Iris pigment epithelial cell (primary cell): Measurements from ENCODE around the gene GPS1.
"Not testable (repeated sequence)": the region's sequence is repeated elsewhere in the genome, so short reads cannot be mapped to it uniquely, and the experiment has no call there.

Experiments
- DNase-seq: peaks from one replicate; pipeline ENCODE4 v3.0.0-alpha.2; 2011; ENCODE audit warnings: low read depth

GPS1 gene

GRCh38 chr17:82028966-82029365 is 22.7 kb upstream of the GPS1 start:
- DNase-seq = no peak

GRCh38 chr17:82029391-82029790 is 22.3 kb upstream of the GPS1 start:
- no peak for DNase-seq

GRCh38 chr17:82029990-82030469 is 21.7 kb upstream of the GPS1 start:
- no peak for DNase-seq

- DNase-seq = peak; percentile 89
These were observed 21.0 kb upstream of the GPS1 start for GRCh38 chr17:82030470-82031302.

GRCh38 chr17:82031303-82031884 is 20.3 kb upstream of the GPS1 start, which contains the start of gene RAC3:
RAC3 (plus strand) TSS chr17:82031678; CDS start chr17:82031762, 84 bp downstream.
- peak; percentile 45 for DNase-seq

- no peak for DNase-seq
These were observed 19.6 kb upstream of the GPS1 start for GRCh38 chr17:82031885-82032627.

GRCh38 chr17:82033359-82034085 is 18.2 kb upstream of the GPS1 start:
- no peak for DNase-seq

- no peak for DNase-seq
These were observed 17.2 kb upstream of the GPS1 start for GRCh38 chr17:82034371-82035011.

- DNase-seq = no peak
These were observed 16.2 kb upstream of the GPS1 start for GRCh38 chr17:82035488-82035887.

- no peak for DNase-seq
These were observed 15.6 kb upstream of the GPS1 start for GRCh38 chr17:82035956-82036633.

- DNase-seq = no peak
These were observed 15.0 kb upstream of the GPS1 start for GRCh38 chr17:82036634-82037091.

- peak; percentile 98 for DNase-seq
These were observed 14.4 kb upstream of the GPS1 start, which contains the start of gene DCXR for GRCh38 chr17:82037092-82037888. DCXR (minus strand) TSS chr17:82037697; CDS start chr17:82037682, 15 bp downstream.

GRCh38 chr17:82037889-82038195 is 13.9 kb upstream of the GPS1 start:
- no peak for DNase-seq

- not testable (repeated sequence) for DNase-seq
These were observed 12.8 kb upstream of the GPS1 start for GRCh38 chr17:82038796-82039409.

GRCh38 chr17:82039695-82040299 is 11.9 kb upstream of the GPS1 start:
- DNase-seq = no peak

GRCh38 chr17:82041144-82041814 is 10.4 kb upstream of the GPS1 start:
- no peak for DNase-seq

- DNase-seq = no peak
These were observed 9.0 kb upstream of the GPS1 start for GRCh38 chr17:82042649-82043048.

- DNase-seq = no peak
These were observed 8.2 kb upstream of the GPS1 start for GRCh38 chr17:82043507-82043906.
